ENCODE data around the gene FNIP1.
"Not testable (repeated sequence)": the region's sequence is repeated elsewhere in the genome, so short reads cannot be mapped to it uniquely, and the experiment has no call there.

Gene FNIP1

GRCh38 chr5:131684051-131684450, 112.8 kb downstream of the FNIP1 start:
- DNase-seq: no peak

- DNase-seq: no peak
These were observed 114.0 kb downstream of the FNIP1 start for GRCh38 chr5:131682826-131683225.

GRCh38 chr5:131682175-131682574, 114.6 kb downstream of the FNIP1 start:
- no peak for DNase-seq

- DNase-seq: no peak
These were observed 116.9 kb downstream of the FNIP1 start for GRCh38 chr5:131679911-131680310.

GRCh38 chr5:131678273-131678672, 118.5 kb downstream of the FNIP1 start:
- not testable (repeated sequence) for DNase-seq

GRCh38 chr5:131677115-131677514, 119.7 kb downstream of the FNIP1 start:
- no peak for DNase-seq

GRCh38 chr5:131672776-131673175, 124.0 kb downstream of the FNIP1 start:
- DNase-seq: no peak

- no peak for DNase-seq
These were observed 124.7 kb downstream of the FNIP1 start for GRCh38 chr5:131671994-131672655.

GRCh38 chr5:131671409-131671808, 125.4 kb downstream of the FNIP1 start:
- DNase-seq: no peak

GRCh38 chr5:131664929-131665328, 131.9 kb downstream of the FNIP1 start:
- no peak for DNase-seq

- DNase-seq: no peak
These were observed 134.9 kb downstream of the FNIP1 start for GRCh38 chr5:131661933-131662332.

- DNase-seq: no peak
These were observed 137.0 kb downstream of the FNIP1 start for GRCh38 chr5:131659841-131660240.

- no peak for DNase-seq
These were observed 137.5 kb downstream of the FNIP1 start for GRCh38 chr5:131659290-131659689.

GRCh38 chr5:131654776-131655175, 142.0 kb downstream of the FNIP1 start:
- DNase-seq: no peak

- no peak for DNase-seq
These were observed 142.5 kb downstream of the FNIP1 start for GRCh38 chr5:131654309-131654708.

GRCh38 chr5:131649161-131649560, 147.7 kb downstream of the FNIP1 start:
- DNase-seq: no peak

- no peak for DNase-seq
These were observed 149.6 kb downstream of the FNIP1 start for GRCh38 chr5:131647048-131647769.

GRCh38 chr5:131644822-131645221, 152.0 kb downstream of the FNIP1 start:
- no peak for DNase-seq

GRCh38 chr5:131644370-131644769, 152.4 kb downstream of the FNIP1 start:
- DNase-seq: no peak

GRCh38 chr5:131641494-131641893, 155.3 kb downstream of the FNIP1 start:
- DNase-seq: no peak

- peak; percentile 33 for DNase-seq
These were observed 156.6 kb downstream of the FNIP1 start for GRCh38 chr5:131640043-131640856.

GRCh38 chr5:131639148-131639547, 157.7 kb downstream of the FNIP1 start:
- no peak for DNase-seq

GRCh38 chr5:131637694-131638093, 159.1 kb downstream of the FNIP1 start:
- DNase-seq: no peak
